ENCODE results near the gene POLR2E. TPM values are rescaled to one million over a fixed set of nuclear protein-coding genes. Genes with fewer than 3 reads are reported as not detected.

Gene POLR2E
- total RNA-seq, 1 donor from 2014 or later: 336 TPM

GRCh38 chr19:1066748-1067340, 28.3 kb downstream of the POLR2E start, which contains the start of gene ARHGAP45:
Gene ARHGAP45, plus strand, starts transcription at chr19:1067167. Its CDS starts 239 bp downstream, at chr19:1067406.
- no peak for DNase-seq (ENCODE audit: extremely low read depth, low read depth, low spot score)

- no peak for DNase-seq (ENCODE audit: extremely low read depth, low read depth, low spot score)
These were observed 28.9 kb downstream of the POLR2E start for GRCh38 chr19:1066251-1066747.

DNA sequence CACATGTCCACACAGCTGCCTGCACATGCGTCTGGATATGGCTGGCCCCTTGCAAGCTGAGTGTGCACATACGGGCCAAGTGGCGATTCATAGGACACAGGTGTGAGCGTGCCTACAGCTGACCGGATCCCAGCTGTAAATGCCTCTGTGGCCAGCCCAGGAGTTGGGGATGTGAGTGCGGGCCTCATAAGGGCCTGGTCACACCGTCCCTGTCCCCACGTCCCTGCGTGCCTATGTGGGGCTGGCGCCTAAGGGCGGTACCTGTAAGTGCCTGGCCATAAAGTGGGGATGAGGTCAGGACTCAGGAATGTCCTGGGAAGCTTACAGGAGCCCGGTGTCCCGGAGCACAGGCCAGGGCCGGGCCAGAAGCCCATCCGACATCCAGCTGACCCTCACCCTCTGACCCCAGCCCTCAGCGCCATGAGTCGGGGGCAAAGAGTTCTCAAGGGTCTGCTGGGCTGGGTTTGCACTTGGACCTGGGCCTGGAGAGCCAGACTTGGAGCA, 29.5 kb downstream of the POLR2E start:
- DNase-seq (ENCODE audit: extremely low read depth, low read depth, low spot score): no peak

DNA sequence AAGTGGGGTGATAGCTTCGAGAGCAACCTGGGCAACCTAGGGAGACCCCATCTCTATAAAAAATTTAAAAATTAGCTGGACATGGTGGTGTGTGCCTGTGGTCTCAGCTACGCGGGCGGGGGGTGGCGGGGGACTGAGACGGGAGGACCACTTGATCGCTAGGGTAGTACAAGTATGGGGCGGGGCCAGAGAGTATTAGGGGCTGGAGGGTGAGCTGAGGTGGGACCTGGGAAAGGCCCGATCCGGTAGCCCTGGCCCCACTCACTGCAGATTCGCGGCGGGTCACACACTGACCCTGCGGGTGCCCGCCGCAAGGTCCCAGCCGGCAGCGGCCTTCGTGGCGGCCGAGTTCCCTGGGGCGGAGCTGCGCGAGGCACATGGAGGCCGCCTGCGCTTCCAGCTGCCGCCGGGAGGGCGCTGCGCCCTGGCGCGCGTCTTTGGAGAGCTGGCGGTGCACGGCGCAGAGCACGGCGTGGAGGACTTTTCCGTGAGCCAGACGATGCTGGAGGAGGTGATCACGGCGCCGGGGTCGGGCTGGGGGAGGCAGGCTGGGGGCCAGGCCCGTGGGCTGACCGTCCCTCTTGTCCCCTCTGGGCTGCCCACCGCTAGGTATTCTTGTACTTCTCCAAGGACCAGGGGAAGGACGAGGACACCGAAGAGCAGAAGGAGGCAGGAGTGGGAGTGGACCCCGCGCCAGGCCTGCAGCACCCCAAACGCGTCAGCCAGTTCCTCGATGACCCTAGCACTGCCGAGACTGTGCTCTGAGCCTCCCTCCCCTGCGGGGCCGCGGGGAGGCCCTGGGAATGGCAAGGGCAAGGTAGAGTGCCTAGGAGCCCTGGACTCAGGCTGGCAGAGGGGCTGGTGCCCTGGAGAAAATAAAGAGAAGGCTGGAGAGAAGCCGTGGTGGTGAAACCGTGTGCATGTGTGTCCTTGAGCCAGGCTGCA, 30.2 kb downstream of the POLR2E start:
- DNase-seq (ENCODE audit: extremely low read depth, low read depth, low spot score): no peak

GRCh38 chr19:1063909-1064660, 31.1 kb downstream of the POLR2E start:
- no peak for DNase-seq (ENCODE audit: extremely low read depth, low read depth, low spot score)

DNA sequence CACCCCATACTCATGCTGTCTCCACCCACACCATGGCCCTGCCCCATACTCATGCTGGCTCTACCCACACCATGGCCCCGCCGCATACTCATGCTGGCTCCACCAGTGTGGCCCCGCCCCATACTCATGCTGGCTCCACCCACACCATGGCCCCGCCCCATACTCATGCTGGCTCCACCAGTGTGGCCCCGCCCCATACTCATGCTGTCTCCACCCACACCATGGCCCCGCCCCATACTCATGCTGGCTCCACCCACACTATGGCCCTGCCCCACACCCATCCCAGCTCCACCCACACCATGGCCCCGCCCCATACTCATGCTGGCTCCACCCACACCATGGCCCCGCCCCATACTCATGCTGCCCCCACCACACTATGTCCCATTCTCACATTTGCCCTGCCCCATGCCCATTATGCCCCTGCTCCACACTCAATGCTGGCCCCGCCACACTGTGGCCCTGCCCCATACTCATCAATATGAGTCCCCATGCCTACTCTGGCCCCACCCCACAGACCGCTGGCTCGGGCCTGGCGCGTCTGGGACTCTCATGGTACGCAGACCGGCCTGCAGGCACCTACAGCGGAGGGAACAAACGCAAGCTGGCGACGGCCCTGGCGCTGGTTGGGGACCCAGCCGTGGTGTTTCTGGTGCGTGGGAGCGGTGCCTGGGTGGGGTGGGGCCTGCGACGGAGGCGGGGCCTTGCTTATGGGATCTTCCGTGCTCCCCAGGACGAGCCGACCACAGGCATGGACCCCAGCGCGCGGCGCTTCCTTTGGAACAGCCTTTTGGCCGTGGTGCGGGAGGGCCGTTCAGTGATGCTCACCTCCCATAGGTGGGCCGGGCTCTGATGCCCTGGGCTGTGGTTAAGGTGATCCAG, 31.9 kb downstream of the POLR2E start:
- DNase-seq (ENCODE audit: extremely low read depth, low read depth, low spot score): no peak

GRCh38 chr19:1062387-1063029, 32.7 kb downstream of the POLR2E start:
- DNase-seq (ENCODE audit: extremely low read depth, low read depth, low spot score): no peak

DNA sequence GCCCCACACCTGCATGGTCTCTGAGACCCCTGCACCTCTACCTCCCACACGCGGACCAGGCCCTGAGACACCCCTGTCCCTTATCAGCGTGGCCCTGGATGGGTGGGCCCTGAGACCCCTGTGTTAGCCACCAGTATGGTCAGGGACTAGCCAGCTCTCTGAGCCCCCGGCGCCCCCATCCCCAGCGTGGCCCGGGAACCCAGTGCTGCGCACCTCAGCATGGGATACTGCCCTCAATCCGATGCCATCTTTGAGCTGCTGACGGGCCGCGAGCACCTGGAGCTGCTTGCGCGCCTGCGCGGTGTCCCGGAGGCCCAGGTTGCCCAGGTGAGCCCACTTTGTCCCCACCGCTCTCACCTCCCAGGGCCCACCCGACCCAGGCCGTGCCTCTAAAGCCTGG, 33.2 kb downstream of the POLR2E start:
- no peak for DNase-seq (ENCODE audit: extremely low read depth, low read depth, low spot score)

GRCh38 chr19:1060689-1061088, 34.5 kb downstream of the POLR2E start:
- no peak for DNase-seq (ENCODE audit: extremely low read depth, low read depth, low spot score)

DNA sequence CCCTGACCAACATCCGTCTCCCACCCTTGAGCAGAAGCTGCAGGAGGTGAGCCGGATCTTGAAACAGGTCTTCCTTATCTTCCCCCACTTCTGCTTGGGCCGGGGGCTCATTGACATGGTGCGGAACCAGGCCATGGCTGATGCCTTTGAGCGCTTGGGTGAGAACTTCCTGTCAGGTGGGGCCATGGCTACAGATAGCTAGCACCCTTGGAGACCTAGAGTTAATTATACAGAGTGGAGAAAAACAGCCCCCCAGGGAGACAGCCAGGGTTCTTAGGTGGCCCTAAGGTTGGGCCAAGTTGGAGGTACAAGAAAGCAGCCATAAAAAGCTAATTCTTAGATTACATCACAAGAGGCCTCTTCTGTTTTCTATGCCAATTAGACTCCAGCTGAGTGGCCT, 37.1 kb downstream of the POLR2E start:
- no peak for DNase-seq (ENCODE audit: extremely low read depth, low read depth, low spot score)

- DNase-seq (ENCODE audit: extremely low read depth, low read depth, low spot score): no peak
These were observed 37.9 kb downstream of the POLR2E start for GRCh38 chr19:1057176-1057855.

GRCh38 chr19:1055886-1056620, 39.1 kb downstream of the POLR2E start:
- no peak for DNase-seq (ENCODE audit: extremely low read depth, low read depth, low spot score)

- DNase-seq (ENCODE audit: extremely low read depth, low read depth, low spot score): no peak
These were observed 40.1 kb downstream of the POLR2E start for GRCh38 chr19:1055028-1055425.

DNA sequence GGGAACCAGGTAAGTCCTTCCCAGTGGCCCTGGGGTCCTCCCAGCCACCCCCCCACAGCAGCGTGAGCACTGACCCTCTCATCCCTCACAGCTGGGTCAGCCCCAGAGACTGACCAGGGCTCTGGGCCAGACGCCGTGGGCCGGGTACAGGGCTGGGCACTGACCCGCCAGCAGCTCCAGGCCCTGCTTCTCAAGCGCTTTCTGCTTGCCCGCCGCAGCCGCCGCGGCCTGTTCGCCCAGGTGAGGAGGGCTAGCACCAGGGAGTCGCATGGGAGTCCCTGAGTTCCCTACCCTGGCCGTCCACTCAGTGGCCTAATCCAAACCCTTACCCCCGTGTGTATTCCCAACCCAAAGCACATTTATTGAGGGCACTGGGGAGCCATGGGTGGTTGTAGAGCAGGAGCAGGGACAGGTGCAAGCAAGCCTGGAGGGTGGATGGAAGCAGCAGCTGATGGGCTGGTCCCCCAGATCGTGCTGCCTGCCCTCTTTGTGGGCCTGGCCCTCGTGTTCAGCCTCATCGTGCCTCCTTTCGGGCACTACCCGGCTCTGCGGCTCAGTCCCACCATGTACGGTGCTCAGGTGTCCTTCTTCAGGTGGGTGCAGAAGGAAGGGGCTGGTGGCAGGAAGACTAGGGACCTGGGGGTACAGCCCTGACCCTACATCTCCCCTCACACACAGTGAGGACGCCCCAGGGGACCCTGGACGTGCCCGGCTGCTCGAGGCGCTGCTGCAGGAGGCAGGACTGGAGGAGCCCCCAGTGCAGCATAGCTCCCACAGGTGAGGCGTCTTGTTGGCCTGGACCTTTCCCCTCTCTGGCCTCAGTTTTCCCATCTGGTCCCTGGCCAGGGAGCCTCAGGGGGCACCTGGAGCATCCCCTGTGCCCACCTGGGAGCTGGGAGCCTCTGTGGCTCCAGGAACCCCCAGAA, 40.8 kb downstream of the POLR2E start:
- DNase-seq (ENCODE audit: extremely low read depth, low read depth, low spot score): no peak

GRCh38 chr19:1053176-1054101, 41.7 kb downstream of the POLR2E start:
- no peak for DNase-seq (ENCODE audit: extremely low read depth, low read depth, low spot score)

DNA sequence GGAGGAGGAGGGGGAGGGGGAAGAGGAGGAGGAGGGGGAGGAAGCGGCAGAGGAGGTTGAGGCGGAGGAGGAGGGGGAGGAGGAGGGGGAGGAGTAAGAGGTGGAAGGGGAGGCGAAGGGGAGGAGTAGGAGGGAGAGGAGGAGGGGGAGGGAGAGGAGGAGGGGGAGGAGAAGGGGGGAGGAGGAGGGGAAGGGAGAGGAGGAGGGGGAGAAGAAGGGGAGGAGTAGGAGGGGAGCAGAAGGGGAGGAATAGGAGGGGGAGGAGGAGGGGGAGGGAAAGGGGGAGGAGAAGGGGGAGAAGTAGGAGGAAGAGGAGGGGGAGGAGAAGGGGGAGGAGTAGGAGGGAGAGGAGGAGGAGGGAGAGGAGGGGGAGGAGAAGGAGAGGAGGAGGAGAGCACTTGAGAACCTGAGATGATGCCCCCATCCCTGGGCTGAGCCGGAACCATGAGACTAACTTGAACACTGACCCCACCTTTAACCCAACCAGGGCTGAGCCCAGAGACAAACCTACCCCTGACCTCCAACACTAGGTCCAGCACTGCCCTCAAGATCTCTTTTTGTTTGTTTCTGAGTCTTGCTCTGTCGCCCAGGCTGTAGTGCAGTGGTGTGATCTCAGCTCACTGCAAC, 42.7 kb downstream of the POLR2E start:
- no peak for DNase-seq (ENCODE audit: extremely low read depth, low read depth, low spot score)
